AG09319 (cell line): ENCODE measurements around the gene HHATL.

Source experiments
- DNase-seq: peaks from one replicate; pipeline ENCODE4 v3.0.0-alpha.2; 2010; ENCODE audit warnings: low read depth; ENCODE audit errors: extremely low read depth
- CTCF ChIP-seq: IDR thresholded peaks from 2 replicates; pipeline ENCODE4 v1.5.1; 2011; ENCODE audit warnings: low read depth, mild to moderate bottlenecking, inconsistent platforms, low read length, moderate library complexity

HHATL gene

DNA sequence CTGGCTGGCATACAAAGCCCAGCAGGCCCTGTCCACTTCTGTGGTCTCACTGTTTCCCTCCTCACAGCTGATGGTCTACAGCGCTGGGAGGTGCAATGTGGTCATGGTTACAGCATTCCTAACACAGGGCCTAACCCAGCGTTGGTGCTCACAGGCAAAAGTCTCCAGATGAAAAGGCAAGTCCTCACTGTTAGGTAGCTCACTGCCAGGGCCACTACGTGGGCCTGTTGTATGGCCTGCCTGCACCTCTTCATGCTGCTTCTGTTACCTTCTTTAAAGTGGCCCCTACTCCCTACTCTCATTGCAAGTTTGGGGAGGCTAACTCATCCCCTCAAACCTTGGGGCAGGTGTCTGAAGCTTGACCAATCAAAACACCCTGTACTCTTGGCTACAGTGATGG is 39.2 kb upstream of the HHATL start:
- no peak for TF ChIP-seq CTCF

GRCh38 chr3:42739401-42740158 is 37.0 kb upstream of the HHATL start:
- TF ChIP-seq CTCF = no peak
- DNase-seq = no peak

More for the DNA sequence above, 39.2 kb upstream of the HHATL start:
- no peak for DNase-seq

DNA sequence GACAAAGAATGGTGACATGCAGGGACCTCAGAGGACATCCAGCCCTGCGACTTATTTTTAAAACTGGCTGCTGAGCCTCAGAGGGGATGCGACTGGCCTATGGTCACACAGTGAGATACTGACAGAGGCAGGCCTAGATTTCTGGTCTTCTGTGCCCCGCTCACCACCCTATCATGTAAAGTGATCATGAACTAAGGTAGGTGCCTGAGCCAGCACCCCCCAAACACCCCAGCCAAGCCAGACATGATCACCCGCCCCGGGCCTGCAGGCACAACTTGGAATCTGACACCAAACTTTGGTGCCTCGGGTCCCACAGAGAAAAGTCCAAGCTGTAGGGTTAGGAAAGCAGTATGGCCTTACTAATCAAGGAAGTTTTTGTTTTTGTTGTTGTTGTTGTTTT is 33.9 kb upstream of the HHATL start:
- no peak for TF ChIP-seq CTCF
- no peak for DNase-seq

DNA sequence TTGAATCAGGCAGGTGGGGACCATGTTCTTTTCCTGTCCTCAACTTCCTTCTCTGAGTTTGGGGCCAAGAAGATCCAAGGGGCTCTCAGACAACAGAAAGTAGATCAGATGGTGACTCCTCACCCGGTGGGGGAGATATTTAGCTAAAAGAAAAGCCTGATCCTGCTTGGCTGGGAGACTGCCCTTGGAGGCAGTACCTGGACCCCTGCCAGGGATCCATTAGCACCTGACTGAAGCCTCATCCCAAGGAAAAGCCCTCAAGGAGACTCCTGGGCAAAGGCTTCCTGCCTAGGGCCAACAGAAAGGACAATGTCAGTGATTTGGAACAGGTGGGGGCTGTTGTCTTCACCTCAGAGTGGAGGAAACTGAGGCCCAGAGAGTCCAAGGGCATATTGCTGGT is 33.5 kb upstream of the HHATL start:
- DNase-seq = no peak
- no peak for TF ChIP-seq CTCF

GRCh38 chr3:42735615-42736014 is 33.0 kb upstream of the HHATL start:
- no peak for DNase-seq
- no peak for TF ChIP-seq CTCF

- DNase-seq = no peak
- no peak for TF ChIP-seq CTCF
Observed at GRCh38 chr3:42735019-42735418, 32.4 kb upstream of the HHATL start.

DNA sequence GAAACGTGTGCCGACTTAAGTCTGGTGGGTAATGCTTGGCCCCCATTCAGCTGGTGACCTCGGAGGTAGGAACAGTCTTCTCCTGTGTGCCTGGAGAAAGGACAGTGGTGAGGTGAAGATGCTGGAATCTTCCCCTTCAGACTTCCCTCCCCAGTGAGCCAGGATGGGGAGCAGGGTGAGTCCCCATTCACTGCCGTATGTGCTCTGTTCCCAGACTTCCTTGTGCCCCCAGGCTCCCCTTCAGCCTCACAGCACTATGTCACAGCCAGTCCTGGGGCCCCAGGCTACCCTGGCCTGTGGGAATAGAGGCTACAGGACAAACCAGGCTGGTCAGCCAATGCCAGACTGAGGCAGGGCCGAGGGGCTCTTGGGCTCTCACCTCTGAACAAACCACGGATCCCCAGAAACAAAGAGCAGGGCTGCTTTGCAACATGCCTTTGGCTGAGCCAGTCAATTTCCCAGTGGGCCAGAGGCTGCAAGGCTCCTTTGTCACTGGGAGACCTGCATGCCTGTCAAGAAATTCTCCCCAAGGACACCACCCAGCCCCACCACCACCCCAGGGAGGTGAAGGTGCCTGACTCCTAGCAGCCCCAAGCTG is 31.8 kb upstream of the HHATL start:
- DNase-seq = no peak
- TF ChIP-seq CTCF = no peak
